Measurements from ENCODE around the gene CYTL1. TPM values are rescaled to one million over a fixed set of nuclear protein-coding genes. Genes with fewer than 3 reads are reported as not detected.

Gene CYTL1
- total RNA-seq, 1 donor = 0.84 TPM

- Histone ChIP-seq H3K9me3 (ENCODE audit: low read depth, low read length) (no peaks in the 10 kb centered on the region), H3K4me1 (ENCODE audit: insufficient read depth, low read length) (no peaks in the 10 kb centered on the region), H3K4me3 (ENCODE audit: low read length) (no peak overlapping the region), H3K27me3 (ENCODE audit: insufficient read depth, low read length) (no peaks in the 10 kb centered on the region)
Measured at GRCh38 chr4:4980621-4981230, 38.5 kb downstream of the CYTL1 start.

GRCh38 chr4:4979971-4980370 is 39.3 kb downstream of the CYTL1 start:
- Histone ChIP-seq H3K4me1 (ENCODE audit: insufficient read depth, low read length) (no peaks in the 10 kb centered on the region), H3K4me3 (ENCODE audit: low read length) (no peak overlapping the region), H3K9me3 (ENCODE audit: low read depth, low read length) (peaks cover 6% of the 10 kb centered on the region), H3K27me3 (ENCODE audit: insufficient read depth, low read length) (no peaks in the 10 kb centered on the region)

GRCh38 chr4:4974727-4975126 is 44.5 kb downstream of the CYTL1 start:
- H3K27me3 ChIP-seq (ENCODE audit: insufficient read depth, low read length) = no peaks in the 10 kb centered on the region
- H3K4me3 ChIP-seq (ENCODE audit: low read length) = no peak overlapping the region
- H3K4me1 ChIP-seq (ENCODE audit: insufficient read depth, low read length) = no peaks in the 10 kb centered on the region
- H3K9me3 ChIP-seq (ENCODE audit: low read depth, low read length) = peaks cover 12% of the 10 kb centered on the region

GRCh38 chr4:4971796-4972195 is 47.5 kb downstream of the CYTL1 start:
- Histone ChIP-seq H3K4me3 (ENCODE audit: low read length) (no peak overlapping the region), H3K27me3 (ENCODE audit: insufficient read depth, low read length) (no peaks in the 10 kb centered on the region), H3K9me3 (ENCODE audit: low read depth, low read length) (peaks cover 12% of the 10 kb centered on the region), H3K4me1 (ENCODE audit: insufficient read depth, low read length) (no peaks in the 10 kb centered on the region)

GRCh38 chr4:4969298-4969697 is 50.0 kb downstream of the CYTL1 start:
- Histone ChIP-seq H3K4me3 (ENCODE audit: low read length) (no peak overlapping the region), H3K4me1 (ENCODE audit: insufficient read depth, low read length) (no peaks in the 10 kb centered on the region), H3K9me3 (ENCODE audit: low read depth, low read length) (no peaks in the 10 kb centered on the region), H3K27me3 (ENCODE audit: insufficient read depth, low read length) (no peaks in the 10 kb centered on the region)

- no peak overlapping the region for H3K4me3 ChIP-seq (ENCODE audit: low read length)
- no peaks in the 10 kb centered on the region for H3K27me3 ChIP-seq (ENCODE audit: insufficient read depth, low read length)
- H3K9me3 ChIP-seq (ENCODE audit: low read depth, low read length) = peaks cover 6% of the 10 kb centered on the region
- no peaks in the 10 kb centered on the region for H3K4me1 ChIP-seq (ENCODE audit: insufficient read depth, low read length)
Measured at GRCh38 chr4:4968161-4968725, 51.0 kb downstream of the CYTL1 start.

Other genes starting within 250 kb of the CYTL1 start
- not detected for gene MSX1, start 159.8 kb downstream of the CYTL1 start, total RNA-seq
- gene STK32B, start 32.0 kb upstream of the CYTL1 start, total RNA-seq = 0.63 TPM

Data from mononuclear cell (primary cell).